ENCODE results near the gene CXXC5. TPM values are rescaled to one million over a fixed set of nuclear protein-coding genes. Genes with fewer than 3 reads are reported as not detected.

CXXC5 gene
- total RNA-seq, 1 experiment from 2014 or later = 101 TPM

- Histone ChIP-seq H3K36me3 (peaks cover 76% of the 10 kb centered on the region), H3K9me3 (replicated peaks) (no peaks in the 10 kb centered on the region), H3K27me3 (replicated peaks) (no peaks in the 10 kb centered on the region), H3K27ac (no peak overlapping the region), H3K4me3 (no peak overlapping the region), H3K4me1 (replicated peaks) (no peaks in the 10 kb centered on the region)
- no peak for DNase-seq (ENCODE audit: low read depth in 1 of 2, low spot score in 2 of 2)
Observed at GRCh38 chr5:139681112-139681458, 32.9 kb downstream of the CXXC5 start.

- no peak for DNase-seq (ENCODE audit: low read depth in 1 of 2, low spot score in 2 of 2)
- H3K27me3 ChIP-seq (replicated peaks) = no peaks in the 10 kb centered on the region
- no peak overlapping the region for H3K4me3 ChIP-seq
- H3K27ac ChIP-seq = no peak overlapping the region
- no peaks in the 10 kb centered on the region for H3K4me1 ChIP-seq (replicated peaks)
- peaks cover 79% of the 10 kb centered on the region for H3K36me3 ChIP-seq
- no peaks in the 10 kb centered on the region for H3K9me3 ChIP-seq (replicated peaks)
Observed at GRCh38 chr5:139681466-139681865, 33.3 kb downstream of the CXXC5 start.

GRCh38 chr5:139682016-139682975 is 34.1 kb downstream of the CXXC5 start:
- Histone ChIP-seq H3K9me3 (replicated peaks) (no peaks in the 10 kb centered on the region), H3K4me1 (replicated peaks) (no peaks in the 10 kb centered on the region), H3K36me3 (peaks cover 80% of the 10 kb centered on the region), H3K27me3 (replicated peaks) (no peaks in the 10 kb centered on the region), H3K27ac (no peak overlapping the region), H3K4me3 (no peak overlapping the region)
- DNase-seq (ENCODE audit: low read depth in 1 of 2, low spot score in 2 of 2) = no peak

GRCh38 chr5:139683295-139684271 is 35.4 kb downstream of the CXXC5 start:
- H3K36me3 ChIP-seq = peaks cover 74% of the 10 kb centered on the region
- no peaks in the 10 kb centered on the region for H3K27me3 ChIP-seq (replicated peaks)
- H3K9me3 ChIP-seq (replicated peaks) = no peaks in the 10 kb centered on the region
- H3K27ac ChIP-seq = no peak overlapping the region
- no peak overlapping the region for H3K4me3 ChIP-seq
- H3K4me1 ChIP-seq (replicated peaks) = no peaks in the 10 kb centered on the region
- DNase-seq (ENCODE audit: low read depth in 1 of 2, low spot score in 2 of 2) = no peak

GRCh38 chr5:139684350-139684880 is 36.3 kb downstream of the CXXC5 start:
- H3K27ac ChIP-seq = no peak overlapping the region
- DNase-seq (ENCODE audit: low read depth in 1 of 2, low spot score in 2 of 2) = no peak

GRCh38 chr5:139684881-139685749 is 37.0 kb downstream of the CXXC5 start:
- no peak overlapping the region for H3K27ac ChIP-seq

More at GRCh38 chr5:139684350-139684880, 36.3 kb downstream of the CXXC5 start:
- Histone ChIP-seq H3K4me3 (no peak overlapping the region), H3K36me3 (peaks cover 68% of the 10 kb centered on the region), H3K9me3 (replicated peaks) (no peaks in the 10 kb centered on the region), H3K4me1 (replicated peaks) (peaks cover under 1% of the 10 kb centered on the region; the same call in 1 of the 2 replicates), H3K27me3 (replicated peaks) (no peaks in the 10 kb centered on the region)

GRCh38 chr5:139685886-139686285 is 37.7 kb downstream of the CXXC5 start:
- DNase-seq (ENCODE audit: low read depth in 1 of 2, low spot score in 2 of 2) = no peak
- H3K4me3 ChIP-seq = no peak overlapping the region
- H3K27ac ChIP-seq = no peak overlapping the region
- H3K4me1 ChIP-seq (replicated peaks) = peaks cover 13% of the 10 kb centered on the region
- no peaks in the 10 kb centered on the region for H3K27me3 ChIP-seq (replicated peaks)
- H3K36me3 ChIP-seq = peaks cover 57% of the 10 kb centered on the region
- no peaks in the 10 kb centered on the region for H3K9me3 ChIP-seq (replicated peaks)

More at GRCh38 chr5:139684881-139685749, 37.0 kb downstream of the CXXC5 start:
- no peaks in the 10 kb centered on the region for H3K27me3 ChIP-seq (replicated peaks)
- H3K4me3 ChIP-seq = no peak overlapping the region
- peaks cover 64% of the 10 kb centered on the region for H3K36me3 ChIP-seq
- no peak for DNase-seq (ENCODE audit: low read depth in 1 of 2, low spot score in 2 of 2)
- H3K4me1 ChIP-seq (replicated peaks) = peaks cover 7% of the 10 kb centered on the region
- no peaks in the 10 kb centered on the region for H3K9me3 ChIP-seq (replicated peaks)

- H3K4me3 ChIP-seq = no peak overlapping the region
- no peak for DNase-seq (ENCODE audit: low read depth in 1 of 2, low spot score in 2 of 2)
- peaks cover 52% of the 10 kb centered on the region for H3K36me3 ChIP-seq
- no peaks in the 10 kb centered on the region for H3K9me3 ChIP-seq (replicated peaks)
- no peak overlapping the region for H3K27ac ChIP-seq
- peaks cover 13% of the 10 kb centered on the region for H3K4me1 ChIP-seq (replicated peaks)
- H3K27me3 ChIP-seq (replicated peaks) = no peaks in the 10 kb centered on the region
Observed at GRCh38 chr5:139686356-139686705, 38.2 kb downstream of the CXXC5 start.

GRCh38 chr5:139686706-139687441 is 38.7 kb downstream of the CXXC5 start:
- peaks cover 47% of the 10 kb centered on the region for H3K36me3 ChIP-seq
- no peaks in the 10 kb centered on the region for H3K9me3 ChIP-seq (replicated peaks)
- DNase-seq (ENCODE audit: low read depth in 1 of 2, low spot score in 2 of 2) = no peak
- H3K4me1 ChIP-seq (replicated peaks) = peaks cover 13% of the 10 kb centered on the region
- no peaks in the 10 kb centered on the region for H3K27me3 ChIP-seq (replicated peaks)
- no peak overlapping the region for H3K27ac ChIP-seq
- no peak overlapping the region for H3K4me3 ChIP-seq

GRCh38 chr5:139687656-139688055 is 39.5 kb downstream of the CXXC5 start:
- H3K27me3 ChIP-seq (replicated peaks) = no peaks in the 10 kb centered on the region
- H3K9me3 ChIP-seq (replicated peaks) = no peaks in the 10 kb centered on the region
- H3K27ac ChIP-seq = no peak overlapping the region
- H3K4me1 ChIP-seq (replicated peaks) = peaks cover 13% of the 10 kb centered on the region
- no peak overlapping the region for H3K4me3 ChIP-seq
- DNase-seq (ENCODE audit: low read depth in 1 of 2, low spot score in 2 of 2) = no peak
- H3K36me3 ChIP-seq = peaks cover 41% of the 10 kb centered on the region

GRCh38 chr5:139688088-139688702 is 40.0 kb downstream of the CXXC5 start:
- no peak overlapping the region for H3K27ac ChIP-seq
- H3K9me3 ChIP-seq (replicated peaks) = no peaks in the 10 kb centered on the region
- H3K4me3 ChIP-seq = no peak overlapping the region
- peaks cover 36% of the 10 kb centered on the region for H3K36me3 ChIP-seq
- H3K27me3 ChIP-seq (replicated peaks) = no peaks in the 10 kb centered on the region
- H3K4me1 ChIP-seq (replicated peaks) = peaks cover 13% of the 10 kb centered on the region
- DNase-seq (ENCODE audit: low read depth in 1 of 2, low spot score in 2 of 2) = no peak

- Histone ChIP-seq H3K36me3 (peaks cover 29% of the 10 kb centered on the region), H3K9me3 (replicated peaks) (no peaks in the 10 kb centered on the region), H3K27ac (no peak overlapping the region), H3K4me3 (no peak overlapping the region), H3K27me3 (replicated peaks) (no peaks in the 10 kb centered on the region), H3K4me1 (replicated peaks) (peaks cover 13% of the 10 kb centered on the region)
- DNase-seq (ENCODE audit: low read depth in 1 of 2, low spot score in 2 of 2) = no peak
Observed at GRCh38 chr5:139688751-139689372, 40.7 kb downstream of the CXXC5 start.
